SK-N-SH treated with all-trans-retinoic acid at 6 μM for 48 hours (cell line): ENCODE data around the gene SOX12.

Experiments used
- ATAC-seq: fragments of 200-7000 bp; cut with Tn5 transposase; 3 replicates; pipeline ENCODE4 v1.9.1; 2020; ENCODE audit warnings: mild to moderate bottlenecking, moderate library complexity
- ARNTL ChIP-seq: fragments of 450-650 bp; formaldehyde crosslinking; IDR thresholded peaks from 2 replicates; pipeline ENCODE4 v1.5.0; 2020; ENCODE audit warnings: low read depth, mild to moderate bottlenecking, moderate library complexity, borderline replicate concordance
- BACH2 ChIP-seq: fragments of 250-450 bp; sonication (Bioruptor Pico); IDR thresholded peaks from 2 replicates; pipeline ENCODE4 v1.9.0; 2021; ENCODE audit warnings: mild to moderate bottlenecking, borderline replicate concordance
- CREB5 ChIP-seq: fragments of 250-450 bp; sonication (Bioruptor Pico); IDR thresholded peaks from 2 replicates; pipeline ENCODE4 v1.5.1; 2020; ENCODE audit warnings: low read depth, mild to moderate bottlenecking, moderate library complexity
- CSDC2 ChIP-seq: fragments of 250-450 bp; sonication (Bioruptor Pico); IDR thresholded peaks from 2 replicates; pipeline ENCODE4 v1.5.0; 2020; ENCODE audit warnings: mild to moderate bottlenecking, moderate library complexity
- CSRNP3 ChIP-seq: fragments of 250-450 bp; sonication (Bioruptor Pico); IDR thresholded peaks from 2 replicates; pipeline ENCODE4 v1.5.1; 2021; ENCODE audit warnings: mild to moderate bottlenecking, moderate library complexity
- ESRRG ChIP-seq: fragments of 250-450 bp; sonication (Bioruptor Pico); IDR thresholded peaks from 2 replicates; pipeline ENCODE4 v1.6.1; 2021; ENCODE audit warnings: mild to moderate bottlenecking
- GLIS3 ChIP-seq: fragments of 250-450 bp; sonication (Bioruptor Pico); IDR thresholded peaks from 2 replicates; pipeline ENCODE4 v1.5.0; 2020; ENCODE audit warnings: mild to moderate bottlenecking, moderate library complexity
- ISL1 ChIP-seq: fragments of 250-450 bp; sonication (Bioruptor Pico); IDR thresholded peaks from 2 replicates; pipeline ENCODE4 v2.1.2; 2022; ENCODE audit warnings: mild to moderate bottlenecking, moderate library complexity
- POU6F1 ChIP-seq: fragments of 250-450 bp; sonication (Bioruptor Pico); IDR thresholded peaks from 2 replicates; pipeline ENCODE4 v1.8.0; 2021; ENCODE audit warnings: low read depth, mild to moderate bottlenecking, moderate library complexity, borderline replicate concordance
- PPARA ChIP-seq: fragments of 250-450 bp; sonication (Bioruptor Pico); IDR thresholded peaks from 2 replicates; pipeline ENCODE4 v1.5.0; 2020; ENCODE audit warnings: mild to moderate bottlenecking, borderline replicate concordance
- RARB ChIP-seq: fragments of 250-450 bp; sonication (Bioruptor Pico); IDR thresholded peaks from 2 replicates; pipeline ENCODE4 v1.8.0; 2021; ENCODE audit warnings: mild to moderate bottlenecking, moderate library complexity
- SNAI2 ChIP-seq: fragments of 250-450 bp; sonication (Bioruptor Pico); IDR thresholded peaks from 2 replicates; pipeline ENCODE4 v1.5.0; 2020; ENCODE audit warnings: mild to moderate bottlenecking, moderate library complexity
- TCF4 ChIP-seq: fragments of 250-450 bp; sonication (Bioruptor Pico); IDR thresholded peaks from 2 replicates; pipeline ENCODE4 v1.8.0; 2021; ENCODE audit warnings: mild to moderate bottlenecking, moderate library complexity, borderline replicate concordance
- TOX ChIP-seq: fragments of 250-450 bp; sonication (Bioruptor Pico); IDR thresholded peaks from 2 replicates; pipeline ENCODE4 v1.8.0; 2021; ENCODE audit warnings: mild to moderate bottlenecking, moderate library complexity, borderline replicate concordance
- TSHZ2 ChIP-seq: fragments of 250-450 bp; sonication (Bioruptor Pico); IDR thresholded peaks from 2 replicates; pipeline ENCODE4 v1.5.0; 2020; ENCODE audit warnings: mild to moderate bottlenecking, moderate library complexity
- ZC3H10 ChIP-seq: fragments of 250-450 bp; sonication (Bioruptor Pico); IDR thresholded peaks from 2 replicates; pipeline ENCODE4 v1.5.1; 2021; ENCODE audit warnings: mild to moderate bottlenecking, moderate library complexity
- ZFP3 ChIP-seq: fragments of 250-450 bp; sonication (Bioruptor Pico); IDR thresholded peaks from 2 replicates; pipeline ENCODE4 v1.5.0; 2020; ENCODE audit warnings: mild to moderate bottlenecking, moderate library complexity
- ZFP30 ChIP-seq: fragments of 450-650 bp; formaldehyde crosslinking; IDR thresholded peaks from 2 replicates; pipeline ENCODE4 v1.5.0; 2022; ENCODE audit warnings: mild to moderate bottlenecking, moderate library complexity
- ZNF565 ChIP-seq: fragments of 450-650 bp; formaldehyde crosslinking; conservative IDR thresholded peaks from 2 replicates; pipeline ENCODE4 v1.5.0; 2020; ENCODE audit warnings: low read depth, mild to moderate bottlenecking, moderate library complexity
- ZNF70 ChIP-seq: fragments of 450-650 bp; formaldehyde crosslinking; IDR thresholded peaks from 2 replicates; pipeline ENCODE4 v1.5.0; 2020; ENCODE audit warnings: mild to moderate bottlenecking, moderate library complexity

The SOX12 gene

GRCh38 chr20:297098-297924 lies 28.0 kb upstream of the SOX12 start, which contains the start of gene ZCCHC3 (continued):
- no peak for TF ChIP-seq POU6F1 (CRISPR knock-in tag)

GRCh38 chr20:297925-298775 lies 27.2 kb upstream of the SOX12 start:
- TF ChIP-seq GLIS3 (CRISPR knock-in tag) (no peak), CSRNP3 (no peak), ARNTL (CRISPR knock-in tag) (no peak), ZC3H10 (CRISPR knock-in tag) (no peak), CSDC2 (CRISPR knock-in tag) (no peak), BACH2 (CRISPR knock-in tag) (no peak), ZFP30 (CRISPR knock-in tag) (no peak), PPARA (no peak), TSHZ2 (CRISPR knock-in tag) (no peak), ESRRG (CRISPR knock-in tag) (no peak), ZNF70 (CRISPR knock-in tag) (no peak), RARB (no peak), CREB5 (CRISPR knock-in tag) (no peak), ZFP3 (no peak), SNAI2 (CRISPR knock-in tag) (no peak), ZNF565 (CRISPR knock-in tag) (no peak), TCF4 (CRISPR knock-in tag) (no peak), TOX (no peak), ISL1 (CRISPR knock-in tag) (no peak)
- peak; percentile 19 for ATAC-seq

- TF ChIP-seq CSDC2 (CRISPR knock-in tag) (no peak), ZNF565 (CRISPR knock-in tag) (no peak), ZFP30 (CRISPR knock-in tag) (no peak), TSHZ2 (CRISPR knock-in tag) (no peak), CSRNP3 (no peak), SNAI2 (CRISPR knock-in tag) (no peak), ARNTL (CRISPR knock-in tag) (no peak)
- ATAC-seq, result no peak
Observed at GRCh38 chr20:298776-299391, 26.5 kb upstream of the SOX12 start.
